ENCODE results near the gene PAX2. TPM values are rescaled to one million over a fixed set of nuclear protein-coding genes. Genes with fewer than 3 reads are reported as not detected.
A peak's percentile ranks its signal among the peaks of the same experiment; 100 is the strongest.

The PAX2 gene
- total and polyA plus RNA-seq, 12 donors = 0.07 to 0.25 (median 0.10) TPM; not detected in 8

DNA sequence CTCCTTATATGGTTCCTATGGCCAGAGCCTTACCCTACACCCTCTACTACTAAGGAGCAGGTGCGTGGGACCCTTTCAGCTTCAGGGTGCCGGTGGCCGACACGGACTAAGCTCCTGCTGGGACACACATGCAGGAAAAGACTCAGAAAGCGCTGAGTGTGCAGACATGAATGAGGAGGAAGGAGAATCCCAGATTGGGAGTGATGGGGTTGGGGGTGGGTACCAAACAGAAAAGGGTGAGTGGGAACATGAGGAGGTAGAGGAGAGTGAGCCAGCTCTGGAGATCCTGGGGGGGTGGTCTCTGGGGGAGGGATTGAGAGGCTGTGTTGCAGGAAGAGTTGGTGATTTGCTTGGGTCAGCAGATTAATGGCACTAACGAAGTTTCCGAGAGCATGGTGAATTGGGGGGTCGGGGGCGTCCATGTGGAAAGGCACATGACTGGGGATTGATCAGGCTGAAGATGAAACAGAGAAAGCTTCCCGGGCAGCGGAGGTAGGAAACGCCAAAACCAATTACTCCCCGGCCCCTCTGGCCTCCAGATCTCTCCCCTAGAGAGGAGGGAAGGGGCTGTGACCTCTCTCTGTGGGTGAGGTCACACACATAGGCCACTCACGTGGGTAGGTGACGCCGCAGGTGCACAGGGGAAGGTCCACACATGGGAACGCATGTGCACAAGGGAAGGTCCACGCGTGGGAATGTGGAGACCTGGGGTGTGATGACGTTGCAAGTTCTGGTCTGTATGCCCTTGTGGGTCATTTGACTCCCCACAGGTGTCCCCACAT lies 129.5 kb downstream of the PAX2 start:
- intact Hi-C loops (cut with DNase I) = loop anchor here (5.0 to 10.0 kb wide), 4 partner anchors 130 to 310 kb away; partner anchors contain the start of gene PAX2 (in 1 of the 2)
- Histone ChIP-seq H3K27ac (no peak overlapping the region), H3K4me1 (replicated peaks in 1 of 2) (no peaks in the 10 kb centered on the region), H3K27me3 (no peaks in the 10 kb centered on the region), H3K4me3 (no peak overlapping the region), H3K36me3 (replicated peaks in 1 of 2) (no peaks in the 10 kb centered on the region), H3K9me3 (replicated peaks in 1 of 3) (no peaks in the 10 kb centered on the region)
- WGBS, 4 donors = 74 to 83% (median 78%) methylated on average over 20 of the region's 20 CpGs
- no peak for TF ChIP-seq POLR2A (IDR thresholded peaks at IDR 0.05)
- no peak for TF ChIP-seq CTCF (IDR thresholded peaks at IDR 0.05)
- peak in 1 of 7 donors; percentile 2 for DNase-seq

- H3K4me3 ChIP-seq = no peak overlapping the region
- WGBS, 4 donors = 62 to 79% (median 66%) methylated on average over 5 of the region's 5 CpGs
- TF ChIP-seq POLR2A (IDR thresholded peaks at IDR 0.05) = no peak
- no peak for TF ChIP-seq CTCF (IDR thresholded peaks at IDR 0.05)
- no peak for DNase-seq
- H3K27ac ChIP-seq = no peak overlapping the region
- no peaks in the 10 kb centered on the region for H3K9me3 ChIP-seq (replicated peaks in 1 of 3)
- H3K4me1 ChIP-seq (replicated peaks in 1 of 2) = peaks cover 0 to 7% of the 10 kb centered on the region in 2 donors
- intact Hi-C loops (cut with DNase I) = loop anchor here (2.0 to 10.0 kb wide), 5 partner anchors 131 to 313 kb away; partner anchors contain the start of gene PAX2 (in 1 of the 2)
- no peaks in the 10 kb centered on the region for H3K36me3 ChIP-seq (replicated peaks in 1 of 2)
- no peaks in the 10 kb centered on the region for H3K27me3 ChIP-seq
Measured at GRCh38 chr10:100875484-100876166, 130.2 kb downstream of the PAX2 start.

DNA sequence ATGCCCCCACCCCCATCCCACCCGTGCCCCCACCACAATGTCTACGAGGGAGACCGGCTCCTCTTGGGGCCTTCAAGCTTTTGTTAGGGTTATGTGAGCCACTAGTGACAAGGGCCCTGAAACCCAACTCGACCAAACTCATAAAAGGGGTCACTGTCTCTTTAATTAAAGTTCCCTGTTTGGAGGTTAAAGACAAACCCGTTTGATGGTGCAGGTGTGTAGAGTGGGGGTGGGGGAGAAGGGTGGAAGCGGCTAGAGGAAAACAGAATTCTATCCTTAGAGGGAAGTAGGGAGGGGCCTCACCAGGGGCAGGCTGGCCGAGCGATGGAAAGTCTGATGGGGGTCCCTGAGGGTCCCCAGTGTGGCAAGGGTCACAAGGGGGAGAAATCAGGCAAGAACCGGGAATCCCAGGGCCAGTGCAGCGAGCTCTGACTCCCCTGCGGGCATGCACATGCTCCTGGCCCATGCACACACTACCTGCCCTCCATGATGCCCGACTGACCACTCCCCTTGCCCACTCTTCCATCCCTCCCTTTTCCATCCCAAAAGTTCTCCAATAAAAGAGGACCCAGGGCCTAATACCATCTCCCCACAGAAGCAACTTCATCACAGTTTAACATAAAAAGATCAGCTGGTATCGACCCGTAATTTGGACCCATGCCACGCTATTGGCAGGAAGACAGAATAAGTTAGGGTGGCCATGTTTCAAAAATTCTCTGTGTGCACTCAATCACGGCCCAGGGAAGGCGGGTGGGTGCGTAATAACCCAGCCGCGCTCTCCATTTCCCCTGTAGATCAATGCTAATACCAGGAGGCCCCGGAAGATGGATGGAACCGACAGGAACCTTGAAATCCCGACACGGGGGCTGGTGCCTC lies 131.4 kb downstream of the PAX2 start:
- no peaks in the 10 kb centered on the region for H3K27me3 ChIP-seq

More for the DNA sequence above, 131.4 kb downstream of the PAX2 start:
- intact Hi-C loops (cut with DNase I) = loop anchor here (2.0 to 10.0 kb wide), 5 partner anchors 132 to 314 kb away; partner anchors contain the start of gene PAX2 (in 1 of the 2)
- no peak for DNase-seq
- no peak for TF ChIP-seq CTCF (IDR thresholded peaks at IDR 0.05)
- no peak for TF ChIP-seq POLR2A (IDR thresholded peaks at IDR 0.05)
- no peak overlapping the region for H3K27ac ChIP-seq
- no peak overlapping the region for H3K4me3 ChIP-seq
- no peaks in the 10 kb centered on the region for H3K36me3 ChIP-seq (replicated peaks in 1 of 2)
- H3K4me1 ChIP-seq (replicated peaks in 1 of 2) = peaks cover 0 to 19% of the 10 kb centered on the region in 2 donors
- H3K9me3 ChIP-seq (replicated peaks in 1 of 3) = no peaks in the 10 kb centered on the region
- WGBS, 4 donors = 49 to 66% (median 51%) methylated on average over 24 of the region's 24 CpGs

All from adrenal gland (tissue), 12 donors.